H9 (cell line): Measurements from ENCODE around the gene PRKCA. TPM values are rescaled to one million over a fixed set of nuclear protein-coding genes. Genes with fewer than 3 reads are reported as not detected.

ENCODE experiments used
- DNase-seq: peaks from one replicate; pipeline ENCODE4 v3.0.0-alpha.2; 2017
- H2AFZ ChIP-seq: one replicate; pipeline ENCODE4 v1.6.1; 2013; ENCODE audit warnings: mild to moderate bottlenecking, low read length, control low read depth, moderate library complexity
- H2AK5ac ChIP-seq: 2 replicates; pipeline ENCODE4 v1.6.1; 2013; ENCODE audit warnings: low read length, control low read depth, mixed read lengths; ENCODE audit not compliant: insufficient read length
- H2BK120ac ChIP-seq: one replicate; pipeline ENCODE4 v1.6.1; 2013; ENCODE audit warnings: low read depth, mild to moderate bottlenecking, low read length, control low read depth, inconsistent platforms; ENCODE audit not compliant: poor library complexity, severe bottlenecking
- H2BK12ac ChIP-seq: 2 replicates; pipeline ENCODE4 v1.6.1; 2013; ENCODE audit warnings: low read length, control low read depth, mixed read lengths, low read depth; ENCODE audit not compliant: insufficient read length
- H2BK15ac ChIP-seq: 2 replicates; pipeline ENCODE4 v1.6.1; 2013; ENCODE audit warnings: low read depth, low read length, control low read depth
- H2BK20ac ChIP-seq: one replicate; pipeline ENCODE4 v1.6.1; 2013; ENCODE audit warnings: low read depth, mild to moderate bottlenecking, low read length, control low read depth, inconsistent platforms; ENCODE audit not compliant: poor library complexity, severe bottlenecking
- H2BK5ac ChIP-seq: 2 replicates; pipeline ENCODE4 v1.6.1; 2013; ENCODE audit warnings: low read length, control low read depth, mixed read lengths; ENCODE audit not compliant: insufficient read length
- H3K14ac ChIP-seq: 2 replicates; pipeline ENCODE4 v1.6.1; 2013; ENCODE audit warnings: low read length, control low read depth; ENCODE audit not compliant: insufficient read depth
- H3K18ac ChIP-seq: 2 replicates; pipeline ENCODE4 v1.6.1; 2013; ENCODE audit warnings: low read depth, mild to moderate bottlenecking, mixed read lengths, low read length, control low read depth; ENCODE audit not compliant: insufficient read length
- H3K23ac ChIP-seq: 2 replicates; pipeline ENCODE4 v1.6.1; 2013; ENCODE audit warnings: low read length, control low read depth, mixed read lengths, low read depth; ENCODE audit not compliant: insufficient read length
- H3K23me2 ChIP-seq: 2 replicates; pipeline ENCODE4 v1.6.1; 2013; ENCODE audit warnings: low read depth, mild to moderate bottlenecking, mixed read lengths, low read length, control low read depth; ENCODE audit not compliant: insufficient read length, poor library complexity, severe bottlenecking
- H3K27ac ChIP-seq: 2 replicates; pipeline ENCODE4 v1.5.1; 2013; ENCODE audit warnings: low read length, control low read depth, mixed read lengths, low read depth; ENCODE audit not compliant: insufficient read length
- H3K27me3 ChIP-seq: 2 replicates; pipeline ENCODE4 v1.6.1; 2013; ENCODE audit warnings: low read length, control low read depth, inconsistent platforms; ENCODE audit not compliant: insufficient read depth
- H3K4ac ChIP-seq: 2 replicates; pipeline ENCODE4 v1.6.1; 2013; ENCODE audit warnings: low read depth, mild to moderate bottlenecking, control low read depth, inconsistent platforms, low read length, moderate library complexity
- H3K4me1 ChIP-seq: 2 replicates; pipeline ENCODE4 v1.6.1; 2013; ENCODE audit warnings: low read length, control low read depth, inconsistent platforms; ENCODE audit not compliant: insufficient read depth
- H3K4me2 ChIP-seq: 2 replicates; pipeline ENCODE4 v1.6.1; 2013; ENCODE audit warnings: low read length, control low read depth, mixed read lengths; ENCODE audit not compliant: insufficient read length, insufficient read depth
- H3K56ac ChIP-seq: 2 replicates; pipeline ENCODE4 v1.6.1; 2013; ENCODE audit warnings: low read depth, mild to moderate bottlenecking, mixed read lengths, low read length, control low read depth; ENCODE audit not compliant: insufficient read length
- H3K79me1 ChIP-seq: 2 replicates; pipeline ENCODE4 v1.6.1; 2013; ENCODE audit warnings: low read depth, mild to moderate bottlenecking, moderate library complexity, low read length, control low read depth, inconsistent platforms; ENCODE audit not compliant: insufficient read depth, poor library complexity, severe bottlenecking
- H3K79me2 ChIP-seq: 2 replicates; pipeline ENCODE4 v1.6.1; 2013; ENCODE audit warnings: low read length, control low read depth, inconsistent platforms; ENCODE audit not compliant: insufficient read depth
- H3K9ac ChIP-seq: 2 replicates; pipeline ENCODE4 v1.6.1; 2013; ENCODE audit warnings: low read length, control low read depth, mixed read lengths; ENCODE audit not compliant: insufficient read length; ENCODE audit errors: extremely low read depth
- H3K9me3 ChIP-seq: one replicate; pipeline ENCODE4 v1.6.1; 2013; ENCODE audit warnings: low read depth, low read length, inconsistent platforms; ENCODE audit not compliant: control insufficient read depth
- H3T11ph ChIP-seq: one replicate; pipeline ENCODE4 v1.6.1; 2013; ENCODE audit warnings: mild to moderate bottlenecking, low read length, control low read depth, inconsistent platforms
- H4K20me1 ChIP-seq: one replicate; pipeline ENCODE4 v1.6.1; 2013; ENCODE audit not compliant: control insufficient read depth, insufficient read length, insufficient read depth
- H4K5ac ChIP-seq: 2 replicates; pipeline ENCODE4 v1.6.1; 2013; ENCODE audit warnings: low read depth, mild to moderate bottlenecking, mixed read lengths, low read length, control low read depth; ENCODE audit not compliant: insufficient read length
- H4K8ac ChIP-seq: replicated peaks from 2 replicates; pipeline ENCODE4 v1.6.1; 2013; ENCODE audit warnings: low read length, control low read depth, mixed read lengths, low read depth; ENCODE audit not compliant: insufficient read length
- H4K91ac ChIP-seq: 2 replicates; pipeline ENCODE4 v1.6.1; 2013; ENCODE audit warnings: low read depth, mild to moderate bottlenecking, moderate library complexity, mixed read lengths, low read length, control low read depth; ENCODE audit not compliant: insufficient read length
- H3K27ac Mint-ChIP-seq, 3 experiments: 2 replicates in 2 of 3; 3 replicates in 1 of 3; pipeline ENCODE4 v1.8.0; 2020 to 2021; ENCODE audit warnings: mixed read lengths in 3 of 3, mild to moderate bottlenecking in 1 of 3, moderate library complexity in 1 of 3
- H3K27me3 Mint-ChIP-seq: 2 replicates; pipeline ENCODE4 v1.8.0; 2021; ENCODE audit warnings: low read depth, mild to moderate bottlenecking, moderate library complexity, mixed read lengths
- H3K36me3 Mint-ChIP-seq, 3 experiments: 2 replicates in 2 of 3; 3 replicates in 1 of 3; pipeline ENCODE4 v1.8.0; 2020 to 2021; ENCODE audit warnings: low read depth in 3 of 3, mixed read lengths in 3 of 3; ENCODE audit not compliant: insufficient read depth in 1 of 3
- H3K4me1 Mint-ChIP-seq, 2 experiments: 2 replicates each; pipeline ENCODE4 v1.8.0; 2020; ENCODE audit warnings: mixed read lengths in 2 of 2
- H3K4me3 Mint-ChIP-seq, 2 experiments: 2 replicates in 1 of 2; 3 replicates in 1 of 2; pipeline ENCODE4 v1.8.0; 2020 to 2021; ENCODE audit warnings: mild to moderate bottlenecking in 2 of 2, mixed read lengths in 2 of 2, moderate library complexity in 1 of 2
- H3K9me3 Mint-ChIP-seq, 2 experiments: 2 replicates in 1 of 2; 3 replicates in 1 of 2; pipeline ENCODE4 v1.8.0; 2020; ENCODE audit warnings: mild to moderate bottlenecking in 2 of 2, mixed read lengths in 2 of 2, moderate library complexity in 1 of 2
- WGBS: extraction: QIAGEN DNeasy Blood & Tissue Kit; methylation state at CpG from one replicate; pipeline ENCODE4 v1.1.7; 2013; ENCODE audit warnings: missing lambda C conversion rate, low lambda C conversion rate, mixed read lengths; ENCODE audit not compliant: insufficient read length; ENCODE audit errors: extremely low coverage; 5-methylcytosine and 5-hydroxymethylcytosine counted together
- total RNA-seq: library from RNA; stranded (reverse); gene quantifications from 2 replicates; pipeline ENCODE4 v1.2.1, GENCODE V29; 2021
- TF ChIP-seq, protein P1 (sequence below): fragments of 200-600 bp; sonication (generic); conservative IDR thresholded peaks from 3 replicates; pipeline ENCODE4 v1.8.0; 2021; ENCODE audit warnings: antibody characterized with exemption, mild to moderate bottlenecking

The PRKCA gene
- total RNA-seq, 1 experiment from 2014 or later: 10.5 TPM

GRCh38 chr17:66491665-66492064 lies 189.3 kb downstream of the PRKCA start:
- Histone ChIP-seq H2BK120ac (no peak overlapping the region), H4K91ac (no peak overlapping the region), H3K9me3 (no peaks in the 10 kb centered on the region), H3K27me3 (no peaks in the 10 kb centered on the region), H2AFZ (no peak overlapping the region), H3K23ac (no peak overlapping the region), H3K9ac (no peak overlapping the region), H4K20me1 (no peaks in the 10 kb centered on the region), H3K79me2 (no peaks in the 10 kb centered on the region), H3K18ac (no peak overlapping the region), H2AK5ac (no peak overlapping the region), H2BK5ac (no peak overlapping the region), H3K4me1 (peaks cover 7% of the 10 kb centered on the region), H3K56ac (no peak overlapping the region), H3K4ac (0 out of 2 replicates have a peak overlapping the region, but pooled peaks have one; percentile 30), H3K14ac (no peak overlapping the region), H3K27ac (no peak overlapping the region), H2BK20ac (no peak overlapping the region), H4K5ac (no peak overlapping the region), H3K23me2 (no peaks in the 10 kb centered on the region), H3T11ph (no peak overlapping the region), H2BK15ac (no peak overlapping the region), H3K4me2 (no peak overlapping the region), H3K79me1 (no peaks in the 10 kb centered on the region), H4K8ac (no peak overlapping the region), H2BK12ac (no peak overlapping the region)
- Mint-ChIP-seq H3K36me3 (no peaks in the 10 kb centered on the region), H3K27ac (no peak overlapping the region), H3K27me3 (no peaks in the 10 kb centered on the region), H3K9me3 (no peaks in the 10 kb centered on the region), H3K4me3 (no peak overlapping the region), H3K4me1 (peaks cover 31 to 34% of the 10 kb centered on the region in 2 experiments)
- no peak for DNase-seq
- no CpG with 5 or more reads among the region's 3 CpGs for WGBS
- TF ChIP-seq, protein P1, sequence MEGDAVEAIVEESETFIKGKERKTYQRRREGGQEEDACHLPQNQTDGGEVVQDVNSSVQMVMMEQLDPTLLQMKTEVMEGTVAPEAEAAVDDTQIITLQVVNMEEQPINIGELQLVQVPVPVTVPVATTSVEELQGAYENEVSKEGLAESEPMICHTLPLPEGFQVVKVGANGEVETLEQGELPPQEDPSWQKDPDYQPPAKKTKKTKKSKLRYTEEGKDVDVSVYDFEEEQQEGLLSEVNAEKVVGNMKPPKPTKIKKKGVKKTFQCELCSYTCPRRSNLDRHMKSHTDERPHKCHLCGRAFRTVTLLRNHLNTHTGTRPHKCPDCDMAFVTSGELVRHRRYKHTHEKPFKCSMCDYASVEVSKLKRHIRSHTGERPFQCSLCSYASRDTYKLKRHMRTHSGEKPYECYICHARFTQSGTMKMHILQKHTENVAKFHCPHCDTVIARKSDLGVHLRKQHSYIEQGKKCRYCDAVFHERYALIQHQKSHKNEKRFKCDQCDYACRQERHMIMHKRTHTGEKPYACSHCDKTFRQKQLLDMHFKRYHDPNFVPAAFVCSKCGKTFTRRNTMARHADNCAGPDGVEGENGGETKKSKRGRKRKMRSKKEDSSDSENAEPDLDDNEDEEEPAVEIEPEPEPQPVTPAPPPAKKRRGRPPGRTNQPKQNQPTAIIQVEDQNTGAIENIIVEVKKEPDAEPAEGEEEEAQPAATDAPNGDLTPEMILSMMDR: no peak
